H1 (cell line): ENCODE measurements around the gene TWF2.

Source experiments
- CBX8 ChIP-seq: fragments of 300-800, 300-1000 bp; sonication (generic); IDR thresholded peaks from 2 replicates; pipeline ENCODE4 v1.7.1; 2016; ENCODE audit warnings: low read depth, low read length, borderline replicate concordance
- CTCF ChIP-seq, 3 experiments: IDR thresholded peaks; 1 replicate in 2 of 3; 2 replicates in 1 of 3; pipeline versions ENCODE4 v1.5.1 to v1.6.1; 2011; ENCODE audit warnings: low read length in 3 of 3, mild to moderate bottlenecking in 3 of 3, inconsistent platforms in 2 of 3, low read depth in 1 of 3, moderate library complexity in 1 of 3; ENCODE audit not compliant: insufficient read depth in 1 of 3; ENCODE audit errors: control extremely low read depth in 1 of 3
- EP300 ChIP-seq, 2 experiments: IDR thresholded peaks; 1 replicate in 1 of 2; 2 replicates in 1 of 2; pipeline ENCODE4 v1.6.1; 2011 to 2012; ENCODE audit warnings: low read depth in 2 of 2, low read length in 2 of 2, mild to moderate bottlenecking in 2 of 2, borderline replicate concordance in 1 of 2, inconsistent platforms in 1 of 2, moderate library complexity in 1 of 2
- EZH2 ChIP-seq: fragments of 200-600 bp; sonication (generic); IDR thresholded peaks from 2 replicates; pipeline ENCODE4 v1.7.1; 2012; ENCODE audit warnings: low read depth, mild to moderate bottlenecking, moderate library complexity, low read length, inconsistent platforms; ENCODE audit not compliant: severe bottlenecking
- JUND ChIP-seq: IDR thresholded peaks from 2 replicates; pipeline ENCODE4 v1.6.1; 2011; ENCODE audit warnings: mild to moderate bottlenecking, improper control_type of control experiment, low read length
- KDM5A ChIP-seq: fragments of 200-600 bp; IDR thresholded peaks from 2 replicates; pipeline ENCODE4 v1.7.1; 2012; ENCODE audit warnings: mild to moderate bottlenecking, low read length, inconsistent platforms, mixed read lengths
- NRF1 ChIP-seq: IDR thresholded peaks from 2 replicates; pipeline ENCODE4 v1.6.1; 2011; ENCODE audit warnings: mild to moderate bottlenecking, low read depth, low read length, improper control_type of control experiment
- POLR2A ChIP-seq, 2 experiments: IDR thresholded peaks; 1 replicate in 1 of 2; 2 replicates in 1 of 2; pipeline ENCODE4 v1.6.1; 2011; ENCODE audit warnings: low read depth in 2 of 2, low read length in 2 of 2, mild to moderate bottlenecking in 2 of 2; ENCODE audit errors: control extremely low read depth in 1 of 2
- RAD21 ChIP-seq, 2 experiments: IDR thresholded peaks in 1 of 2; conservative IDR thresholded peaks in 1 of 2; 2 replicates each; pipeline ENCODE4 v1.6.1; 2011; ENCODE audit warnings: low read depth in 2 of 2, low read length in 2 of 2, improper control_type of control experiment in 1 of 2, inconsistent platforms in 1 of 2, mild to moderate bottlenecking in 1 of 2, moderate library complexity in 1 of 2
- RXRA ChIP-seq: IDR thresholded peaks from 2 replicates; pipeline ENCODE4 v1.6.1; 2011; ENCODE audit warnings: low read depth, mild to moderate bottlenecking, low read length, moderate library complexity; ENCODE audit not compliant: insufficient read depth
- TAF1 ChIP-seq: IDR thresholded peaks from 2 replicates; pipeline ENCODE4 v1.6.1; 2011; ENCODE audit warnings: mild to moderate bottlenecking, low read depth, low read length

DNA sequence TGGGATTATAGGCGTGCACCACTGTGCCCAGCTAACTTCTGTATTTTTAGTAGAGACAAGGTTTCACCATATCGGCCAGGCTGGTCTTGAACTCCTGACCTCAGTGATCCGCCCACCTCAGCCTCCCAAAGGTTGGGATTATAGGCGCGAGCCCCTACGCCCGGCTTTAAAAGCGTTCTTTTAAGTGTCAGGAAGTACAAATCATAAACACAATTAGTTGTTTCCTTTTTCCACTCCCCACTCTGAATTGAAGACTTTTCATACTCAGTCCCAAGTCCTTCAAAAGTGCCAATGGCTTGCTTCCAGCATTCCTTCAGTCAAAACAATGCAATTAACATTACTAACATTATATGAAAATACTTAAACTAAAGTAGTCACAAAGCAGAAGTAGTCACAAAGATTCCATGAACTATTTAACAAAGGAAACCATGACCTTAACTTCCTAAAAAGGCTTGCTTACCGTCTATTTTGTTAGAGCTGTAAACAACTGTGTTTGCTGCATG, 31.3 kb upstream of the TWF2 start:
- no peak for TF ChIP-seq CTCF (IDR thresholded peaks at IDR 0.05; ENCODE audit: control extremely low read depth in 1 of 3, insufficient read depth in 1 of 3, low read depth in 1 of 3, low read length in 3 of 3)
- no peak for TF ChIP-seq RAD21 (IDR thresholded peaks at IDR 0.05 in 1 of 2, conservative IDR thresholded peaks at IDR 0.05 in 1 of 2; ENCODE audit: low read depth in 2 of 2, low read length in 2 of 2)
- no peak for TF ChIP-seq EZH2
- TF ChIP-seq KDM5A = no peak
- TF ChIP-seq NRF1 = no peak
- TF ChIP-seq TAF1 = no peak
- no peak for TF ChIP-seq POLR2A (IDR thresholded peaks at IDR 0.05; ENCODE audit: control extremely low read depth in 1 of 2, low read depth in 2 of 2, low read length in 2 of 2)
- no peak for TF ChIP-seq JUND
- TF ChIP-seq CBX8 = no peak
- no peak for TF ChIP-seq EP300 (IDR thresholded peaks at IDR 0.05; ENCODE audit: borderline replicate concordance in 1 of 2, low read depth in 2 of 2, low read length in 2 of 2)
- no peak for TF ChIP-seq RXRA
